ENCODE data around the gene SEPTIN6.

SEPTIN6 gene

DNA sequence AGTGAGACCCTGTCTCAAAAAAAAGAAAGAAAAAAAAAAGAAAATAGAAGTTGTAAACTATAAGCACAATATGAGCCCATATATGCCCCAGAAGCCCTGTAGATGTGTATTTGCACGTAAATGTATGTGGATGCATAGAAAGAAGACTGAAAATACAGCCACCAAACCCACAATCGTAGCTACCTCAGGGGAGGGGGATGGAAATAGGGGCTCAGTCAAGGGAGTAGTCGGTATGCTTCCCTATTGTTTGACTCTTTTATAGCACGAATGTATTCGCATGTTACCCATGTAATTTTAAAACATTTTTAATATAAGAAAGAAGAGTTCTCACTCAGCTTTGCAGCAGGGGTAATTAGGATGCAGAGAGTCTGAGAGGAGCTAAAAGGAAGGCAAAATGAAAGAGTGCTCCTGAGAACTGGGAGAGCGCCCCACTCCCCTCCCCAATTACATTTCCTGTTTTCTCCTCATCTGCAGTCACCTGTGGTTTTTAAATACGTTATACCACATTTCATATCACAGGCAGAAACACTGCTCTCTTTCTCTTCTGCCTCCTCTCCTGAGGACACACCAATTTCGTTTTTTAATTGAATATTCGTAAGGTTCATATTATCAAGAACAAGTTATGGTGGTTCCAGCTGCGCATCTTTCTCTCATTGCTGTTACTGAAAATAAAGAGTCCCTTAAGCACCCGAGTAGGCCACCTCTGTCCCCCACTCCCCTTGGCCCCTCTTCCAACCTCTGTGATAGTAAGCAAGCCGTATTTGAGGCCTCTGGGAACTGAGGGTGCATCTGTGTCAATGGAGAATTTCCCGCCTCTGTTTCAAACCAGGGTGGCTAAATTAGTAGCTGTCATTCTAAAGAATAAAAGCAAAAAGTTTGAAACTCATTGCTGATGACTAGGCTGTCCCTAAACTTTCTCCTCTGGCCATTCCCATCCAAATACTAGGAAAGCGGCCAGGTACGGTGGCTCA is 10.7 kb downstream of the SEPTIN6 start:
- no peak for DNase-seq (ENCODE audit: low spot score)
- TF ChIP-seq, protein P1, sequence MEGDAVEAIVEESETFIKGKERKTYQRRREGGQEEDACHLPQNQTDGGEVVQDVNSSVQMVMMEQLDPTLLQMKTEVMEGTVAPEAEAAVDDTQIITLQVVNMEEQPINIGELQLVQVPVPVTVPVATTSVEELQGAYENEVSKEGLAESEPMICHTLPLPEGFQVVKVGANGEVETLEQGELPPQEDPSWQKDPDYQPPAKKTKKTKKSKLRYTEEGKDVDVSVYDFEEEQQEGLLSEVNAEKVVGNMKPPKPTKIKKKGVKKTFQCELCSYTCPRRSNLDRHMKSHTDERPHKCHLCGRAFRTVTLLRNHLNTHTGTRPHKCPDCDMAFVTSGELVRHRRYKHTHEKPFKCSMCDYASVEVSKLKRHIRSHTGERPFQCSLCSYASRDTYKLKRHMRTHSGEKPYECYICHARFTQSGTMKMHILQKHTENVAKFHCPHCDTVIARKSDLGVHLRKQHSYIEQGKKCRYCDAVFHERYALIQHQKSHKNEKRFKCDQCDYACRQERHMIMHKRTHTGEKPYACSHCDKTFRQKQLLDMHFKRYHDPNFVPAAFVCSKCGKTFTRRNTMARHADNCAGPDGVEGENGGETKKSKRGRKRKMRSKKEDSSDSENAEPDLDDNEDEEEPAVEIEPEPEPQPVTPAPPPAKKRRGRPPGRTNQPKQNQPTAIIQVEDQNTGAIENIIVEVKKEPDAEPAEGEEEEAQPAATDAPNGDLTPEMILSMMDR (IDR thresholded peaks at IDR 0.05; ENCODE audit: extremely low read depth, missing control alignments) = no peak

DNA sequence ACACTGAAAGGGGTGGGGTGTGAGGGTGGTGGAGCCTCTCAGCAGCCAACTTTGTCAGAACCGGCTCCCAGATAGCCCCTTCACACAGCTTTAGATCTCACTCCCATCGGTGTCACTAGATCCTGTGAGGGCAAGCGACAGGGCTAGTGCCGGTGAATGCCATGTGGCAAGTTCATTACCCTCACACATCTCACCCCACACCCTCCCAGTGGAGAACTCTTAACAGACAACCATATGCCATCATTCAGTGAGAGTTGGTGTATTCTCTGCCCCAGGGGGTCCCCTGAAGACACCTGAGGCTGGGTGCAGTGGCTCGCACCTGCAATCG is 15.3 kb downstream of the SEPTIN6 start:
- TF ChIP-seq, protein P1 (IDR thresholded peaks at IDR 0.05; ENCODE audit: extremely low read depth, missing control alignments) = no peak
- no peak for DNase-seq (ENCODE audit: low spot score)

DNA sequence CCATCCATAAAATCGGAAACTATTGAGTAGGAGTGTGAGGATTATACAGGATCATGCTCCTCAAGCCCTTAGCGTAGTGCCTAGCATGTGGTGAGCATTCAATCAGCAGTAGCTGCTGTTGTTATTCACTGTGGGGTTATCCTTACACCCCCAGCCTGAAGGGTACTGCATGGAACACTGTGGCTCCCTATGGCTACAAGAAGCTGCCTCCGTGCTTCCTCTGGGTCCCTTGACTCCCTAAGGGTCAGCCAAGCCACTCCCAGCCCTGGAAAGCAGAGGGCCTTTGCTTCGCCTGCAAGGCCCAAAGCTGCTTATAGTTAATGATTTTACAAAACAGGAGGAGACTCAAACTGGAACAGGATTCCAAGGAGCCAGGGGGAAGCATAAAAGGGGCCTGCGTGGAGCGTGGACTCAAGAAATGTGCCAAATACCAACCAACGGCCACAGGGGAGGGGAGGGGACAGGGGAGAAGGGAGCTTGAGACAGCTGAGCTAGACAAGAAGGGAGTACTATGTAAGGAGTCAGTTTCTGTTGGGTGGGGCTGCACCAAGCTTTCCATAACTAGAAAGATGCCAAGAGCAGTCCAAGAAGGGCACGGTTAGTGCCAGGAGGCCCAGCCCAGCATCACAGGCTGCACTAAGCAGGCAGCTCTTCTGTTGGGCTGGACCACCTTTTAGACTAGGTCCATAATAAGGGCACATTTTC is 15.9 kb downstream of the SEPTIN6 start:
- no peak for DNase-seq (ENCODE audit: low spot score)

DNA sequence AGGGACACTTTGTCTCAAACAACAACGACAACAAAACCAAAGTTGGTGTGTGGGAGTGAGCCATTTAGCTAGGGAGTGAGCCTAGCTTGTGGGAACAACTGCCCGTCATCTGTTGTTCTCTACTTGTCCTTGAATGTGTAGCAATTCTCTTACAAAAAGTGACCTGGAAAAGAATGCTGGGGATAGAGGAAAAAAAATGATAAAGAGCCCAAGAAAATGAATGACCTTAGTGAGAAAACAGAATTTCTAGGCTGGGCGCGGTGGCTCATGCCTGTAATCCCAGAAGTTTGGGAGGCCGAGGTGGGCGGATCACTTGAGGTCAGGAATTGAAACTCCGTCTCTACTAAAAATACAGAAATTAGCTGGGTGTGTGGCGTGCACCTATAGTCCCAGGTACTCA is 19.6 kb downstream of the SEPTIN6 start:
- TF ChIP-seq, protein P1 (IDR thresholded peaks at IDR 0.05; ENCODE audit: extremely low read depth, missing control alignments) = no peak
- DNase-seq (ENCODE audit: low spot score) = no peak

More for the DNA sequence above, 15.9 kb downstream of the SEPTIN6 start:
- TF ChIP-seq, protein P1 (IDR thresholded peaks at IDR 0.05; ENCODE audit: extremely low read depth, missing control alignments) = no peak

DNA sequence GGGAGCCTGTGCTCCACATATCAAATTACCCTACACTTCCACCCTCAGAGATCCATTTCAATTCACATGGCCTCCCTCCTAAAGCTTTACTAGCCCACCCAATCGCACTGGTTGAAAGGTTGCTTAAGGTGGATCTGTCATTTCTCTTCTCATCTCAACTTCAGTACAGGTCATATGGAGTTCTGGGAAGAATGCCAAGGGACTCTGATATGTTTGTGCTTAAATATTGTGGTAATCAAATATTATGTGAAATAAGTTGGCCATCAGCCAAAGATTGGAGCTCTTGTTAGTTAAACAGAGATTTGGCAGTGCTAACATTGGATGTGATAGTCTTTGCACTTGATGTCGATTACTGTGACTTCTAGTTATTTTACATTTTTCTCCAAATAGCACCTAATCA is 20.5 kb downstream of the SEPTIN6 start:
- DNase-seq (ENCODE audit: low spot score) = no peak
- TF ChIP-seq, protein P1 (IDR thresholded peaks at IDR 0.05; ENCODE audit: extremely low read depth, missing control alignments) = no peak

DNA sequence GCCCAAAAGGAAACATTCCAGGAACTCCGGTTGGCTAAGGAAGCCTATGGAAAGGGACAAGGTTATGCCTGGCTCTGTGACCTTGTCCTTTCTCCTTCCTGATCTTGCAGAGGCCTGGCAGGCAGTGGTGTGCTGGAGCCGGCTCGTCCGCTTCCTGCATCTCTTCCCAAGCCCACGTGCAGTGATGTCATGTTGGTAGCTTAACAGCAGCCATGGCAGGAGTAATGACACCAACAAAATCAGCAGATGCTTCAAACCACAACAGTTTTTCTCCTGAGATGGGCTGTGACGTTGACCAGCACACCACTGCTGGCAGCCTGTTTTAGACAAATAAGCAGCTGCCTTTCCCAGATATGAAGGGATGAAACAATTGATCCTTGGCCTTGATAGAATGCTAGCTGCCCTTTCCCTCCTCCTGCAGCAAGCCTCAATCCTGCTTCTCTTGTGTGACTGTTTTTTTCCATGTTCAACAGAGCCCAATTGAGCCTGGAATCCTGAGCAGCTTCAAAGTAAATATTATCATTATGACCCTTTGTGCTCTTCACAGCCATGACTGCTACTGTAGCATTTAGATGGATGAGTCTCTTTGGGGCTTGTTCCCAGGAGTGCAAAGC is 23.4 kb downstream of the SEPTIN6 start:
- TF ChIP-seq, protein P1 (IDR thresholded peaks at IDR 0.05; ENCODE audit: extremely low read depth, missing control alignments) = no peak
- DNase-seq (ENCODE audit: low spot score) = no peak

All from GM20000 (cell line).